ENCODE data around the gene LRCH3.

The LRCH3 gene

DNA sequence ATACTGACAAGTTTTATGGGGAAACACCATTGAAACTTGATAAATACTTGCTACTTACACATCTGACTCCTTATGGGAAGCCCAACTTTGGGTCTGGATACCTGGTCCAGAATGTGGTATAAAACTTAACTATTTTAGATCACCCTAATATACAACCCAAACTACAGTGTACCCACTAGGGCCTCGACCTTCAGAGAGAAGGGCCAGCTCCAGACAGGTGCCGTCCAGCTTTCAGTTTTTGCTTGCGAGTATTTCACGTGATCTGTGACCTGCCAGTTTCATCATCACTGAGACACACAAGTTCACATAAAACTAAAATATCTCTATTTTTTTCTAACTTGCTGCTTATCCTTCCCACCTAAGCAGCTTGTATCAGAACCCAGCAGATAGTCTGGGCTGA, 99.6 kb downstream of the LRCH3 start (continued):
- TF ChIP-seq, protein P1, sequence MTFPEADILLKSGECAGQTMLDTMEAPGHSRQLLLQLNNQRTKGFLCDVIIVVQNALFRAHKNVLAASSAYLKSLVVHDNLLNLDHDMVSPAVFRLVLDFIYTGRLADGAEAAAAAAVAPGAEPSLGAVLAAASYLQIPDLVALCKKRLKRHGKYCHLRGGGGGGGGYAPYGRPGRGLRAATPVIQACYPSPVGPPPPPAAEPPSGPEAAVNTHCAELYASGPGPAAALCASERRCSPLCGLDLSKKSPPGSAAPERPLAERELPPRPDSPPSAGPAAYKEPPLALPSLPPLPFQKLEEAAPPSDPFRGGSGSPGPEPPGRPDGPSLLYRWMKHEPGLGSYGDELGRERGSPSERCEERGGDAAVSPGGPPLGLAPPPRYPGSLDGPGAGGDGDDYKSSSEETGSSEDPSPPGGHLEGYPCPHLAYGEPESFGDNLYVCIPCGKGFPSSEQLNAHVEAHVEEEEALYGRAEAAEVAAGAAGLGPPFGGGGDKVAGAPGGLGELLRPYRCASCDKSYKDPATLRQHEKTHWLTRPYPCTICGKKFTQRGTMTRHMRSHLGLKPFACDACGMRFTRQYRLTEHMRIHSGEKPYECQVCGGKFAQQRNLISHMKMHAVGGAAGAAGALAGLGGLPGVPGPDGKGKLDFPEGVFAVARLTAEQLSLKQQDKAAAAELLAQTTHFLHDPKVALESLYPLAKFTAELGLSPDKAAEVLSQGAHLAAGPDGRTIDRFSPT (tag by site-specific recombination; IDR thresholded peaks at IDR 0.05) = no peak
- no peak for TF ChIP-seq OSR2 (tag by site-specific recombination; IDR thresholded peaks at IDR 0.05)
- no peak for TF ChIP-seq ZNF600 (tag by site-specific recombination; IDR thresholded peaks at IDR 0.05)
- TF ChIP-seq, protein P2, sequence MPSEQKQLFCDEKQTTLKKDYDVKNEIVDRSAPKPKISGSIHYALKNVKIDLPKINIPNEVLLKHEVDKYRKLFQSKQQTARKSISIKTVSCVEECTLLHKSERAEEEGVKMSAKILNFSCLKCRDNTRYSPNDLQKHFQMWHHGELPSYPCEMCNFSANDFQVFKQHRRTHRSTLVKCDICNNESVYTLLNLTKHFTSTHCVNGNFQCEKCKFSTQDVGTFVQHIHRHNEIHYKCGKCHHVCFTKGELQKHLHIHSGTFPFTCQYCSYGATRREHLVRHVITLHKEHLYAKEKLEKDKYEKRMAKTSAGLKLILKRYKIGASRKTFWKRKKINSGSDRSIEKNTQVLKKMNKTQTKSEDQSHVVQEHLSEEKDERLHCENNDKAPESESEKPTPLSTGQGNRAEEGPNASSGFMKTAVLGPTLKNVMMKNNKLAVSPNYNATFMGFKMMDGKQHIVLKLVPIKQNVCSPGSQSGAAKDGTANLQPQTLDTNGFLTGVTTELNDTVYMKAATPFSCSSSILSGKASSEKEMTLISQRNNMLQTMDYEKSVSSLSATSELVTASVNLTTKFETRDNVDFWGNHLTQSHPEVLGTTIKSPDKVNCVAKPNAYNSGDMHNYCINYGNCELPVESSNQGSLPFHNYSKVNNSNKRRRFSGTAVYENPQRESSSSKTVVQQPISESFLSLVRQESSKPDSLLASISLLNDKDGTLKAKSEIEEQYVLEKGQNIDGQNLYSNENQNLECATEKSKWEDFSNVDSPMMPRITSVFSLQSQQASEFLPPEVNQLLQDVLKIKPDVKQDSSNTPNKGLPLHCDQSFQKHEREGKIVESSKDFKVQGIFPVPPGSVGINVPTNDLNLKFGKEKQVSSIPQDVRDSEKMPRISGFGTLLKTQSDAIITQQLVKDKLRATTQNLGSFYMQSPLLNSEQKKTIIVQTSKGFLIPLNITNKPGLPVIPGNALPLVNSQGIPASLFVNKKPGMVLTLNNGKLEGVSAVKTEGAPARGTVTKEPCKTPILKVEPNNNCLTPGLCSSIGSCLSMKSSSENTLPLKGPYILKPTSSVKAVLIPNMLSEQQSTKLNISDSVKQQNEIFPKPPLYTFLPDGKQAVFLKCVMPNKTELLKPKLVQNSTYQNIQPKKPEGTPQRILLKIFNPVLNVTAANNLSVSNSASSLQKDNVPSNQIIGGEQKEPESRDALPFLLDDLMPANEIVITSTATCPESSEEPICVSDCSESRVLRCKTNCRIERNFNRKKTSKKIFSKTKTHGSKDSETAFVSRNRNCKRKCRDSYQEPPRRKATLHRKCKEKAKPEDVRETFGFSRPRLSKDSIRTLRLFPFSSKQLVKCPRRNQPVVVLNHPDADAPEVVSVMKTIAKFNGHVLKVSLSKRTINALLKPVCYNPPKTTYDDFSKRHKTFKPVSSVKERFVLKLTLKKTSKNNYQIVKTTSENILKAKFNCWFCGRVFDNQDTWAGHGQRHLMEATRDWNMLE (tag by site-specific recombination; conservative IDR thresholded peaks at IDR 0.05; ENCODE audit: low read depth) = no peak
- TF ChIP-seq KLF8 (tag by site-specific recombination; IDR thresholded peaks at IDR 0.05) = no peak
- TF ChIP-seq, protein P3, sequence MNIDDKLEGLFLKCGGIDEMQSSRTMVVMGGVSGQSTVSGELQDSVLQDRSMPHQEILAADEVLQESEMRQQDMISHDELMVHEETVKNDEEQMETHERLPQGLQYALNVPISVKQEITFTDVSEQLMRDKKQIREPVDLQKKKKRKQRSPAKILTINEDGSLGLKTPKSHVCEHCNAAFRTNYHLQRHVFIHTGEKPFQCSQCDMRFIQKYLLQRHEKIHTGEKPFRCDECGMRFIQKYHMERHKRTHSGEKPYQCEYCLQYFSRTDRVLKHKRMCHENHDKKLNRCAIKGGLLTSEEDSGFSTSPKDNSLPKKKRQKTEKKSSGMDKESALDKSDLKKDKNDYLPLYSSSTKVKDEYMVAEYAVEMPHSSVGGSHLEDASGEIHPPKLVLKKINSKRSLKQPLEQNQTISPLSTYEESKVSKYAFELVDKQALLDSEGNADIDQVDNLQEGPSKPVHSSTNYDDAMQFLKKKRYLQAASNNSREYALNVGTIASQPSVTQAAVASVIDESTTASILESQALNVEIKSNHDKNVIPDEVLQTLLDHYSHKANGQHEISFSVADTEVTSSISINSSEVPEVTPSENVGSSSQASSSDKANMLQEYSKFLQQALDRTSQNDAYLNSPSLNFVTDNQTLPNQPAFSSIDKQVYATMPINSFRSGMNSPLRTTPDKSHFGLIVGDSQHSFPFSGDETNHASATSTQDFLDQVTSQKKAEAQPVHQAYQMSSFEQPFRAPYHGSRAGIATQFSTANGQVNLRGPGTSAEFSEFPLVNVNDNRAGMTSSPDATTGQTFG (tag by site-specific recombination; IDR thresholded peaks at IDR 0.05; ENCODE audit: borderline replicate concordance) = no peak
- TF ChIP-seq ZNF324 (tag by site-specific recombination; IDR thresholded peaks at IDR 0.05) = no peak
- TF ChIP-seq, protein P4, sequence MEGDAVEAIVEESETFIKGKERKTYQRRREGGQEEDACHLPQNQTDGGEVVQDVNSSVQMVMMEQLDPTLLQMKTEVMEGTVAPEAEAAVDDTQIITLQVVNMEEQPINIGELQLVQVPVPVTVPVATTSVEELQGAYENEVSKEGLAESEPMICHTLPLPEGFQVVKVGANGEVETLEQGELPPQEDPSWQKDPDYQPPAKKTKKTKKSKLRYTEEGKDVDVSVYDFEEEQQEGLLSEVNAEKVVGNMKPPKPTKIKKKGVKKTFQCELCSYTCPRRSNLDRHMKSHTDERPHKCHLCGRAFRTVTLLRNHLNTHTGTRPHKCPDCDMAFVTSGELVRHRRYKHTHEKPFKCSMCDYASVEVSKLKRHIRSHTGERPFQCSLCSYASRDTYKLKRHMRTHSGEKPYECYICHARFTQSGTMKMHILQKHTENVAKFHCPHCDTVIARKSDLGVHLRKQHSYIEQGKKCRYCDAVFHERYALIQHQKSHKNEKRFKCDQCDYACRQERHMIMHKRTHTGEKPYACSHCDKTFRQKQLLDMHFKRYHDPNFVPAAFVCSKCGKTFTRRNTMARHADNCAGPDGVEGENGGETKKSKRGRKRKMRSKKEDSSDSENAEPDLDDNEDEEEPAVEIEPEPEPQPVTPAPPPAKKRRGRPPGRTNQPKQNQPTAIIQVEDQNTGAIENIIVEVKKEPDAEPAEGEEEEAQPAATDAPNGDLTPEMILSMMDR (tag by site-specific recombination; IDR thresholded peaks at IDR 0.05) = no peak
- TF ChIP-seq BCL11A (tag by site-specific recombination; IDR thresholded peaks at IDR 0.05; ENCODE audit: low read depth) = no peak

DNA sequence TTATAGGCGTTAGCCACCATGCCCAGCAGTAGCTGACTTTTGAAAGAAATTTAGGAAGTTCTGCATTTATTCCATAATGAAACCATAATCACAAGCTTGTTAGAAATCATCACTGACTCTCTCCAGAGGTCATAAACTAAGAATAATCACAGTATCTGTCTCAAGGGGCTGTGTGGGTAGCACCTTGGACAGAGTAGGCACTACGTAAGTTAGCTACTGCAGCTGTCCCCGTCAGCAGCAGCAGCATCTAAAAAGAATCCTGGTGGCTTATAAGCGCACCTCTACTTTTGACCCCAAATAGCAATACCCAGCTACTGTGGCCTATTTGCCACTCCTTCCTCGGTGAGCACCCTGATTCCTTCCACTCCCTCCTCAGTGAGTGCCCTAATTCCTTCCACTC, 101.1 kb downstream of the LRCH3 start:
- H3K9me3 ChIP-seq (ENCODE audit: control insufficient read depth, insufficient read depth, low read depth, low read length) = no peaks in the 10 kb centered on the region
- ChIA-PET POLR2A (no interaction called here), CTCF (interaction anchor here (1.2 kb wide), 1 partner anchor 13 kb away, joined by 6 read pairs; no protein-coding TSS in a partner anchor)
- H3K27ac ChIP-seq (ENCODE audit: extremely low read depth, low read depth, low read length) = no peak overlapping the region
- H3K36me3 ChIP-seq (ENCODE audit: control insufficient read depth in 2 of 2, insufficient read depth in 1 of 2, low read length in 2 of 2) = peaks cover 0 to 4% of the 10 kb centered on the region in 2 experiments; a peak in 1 of 3 replicates
- no peaks in the 10 kb centered on the region for H3K4me1 ChIP-seq (ENCODE audit: control insufficient read depth, insufficient read depth, low read length)
- TF ChIP-seq, protein P5, sequence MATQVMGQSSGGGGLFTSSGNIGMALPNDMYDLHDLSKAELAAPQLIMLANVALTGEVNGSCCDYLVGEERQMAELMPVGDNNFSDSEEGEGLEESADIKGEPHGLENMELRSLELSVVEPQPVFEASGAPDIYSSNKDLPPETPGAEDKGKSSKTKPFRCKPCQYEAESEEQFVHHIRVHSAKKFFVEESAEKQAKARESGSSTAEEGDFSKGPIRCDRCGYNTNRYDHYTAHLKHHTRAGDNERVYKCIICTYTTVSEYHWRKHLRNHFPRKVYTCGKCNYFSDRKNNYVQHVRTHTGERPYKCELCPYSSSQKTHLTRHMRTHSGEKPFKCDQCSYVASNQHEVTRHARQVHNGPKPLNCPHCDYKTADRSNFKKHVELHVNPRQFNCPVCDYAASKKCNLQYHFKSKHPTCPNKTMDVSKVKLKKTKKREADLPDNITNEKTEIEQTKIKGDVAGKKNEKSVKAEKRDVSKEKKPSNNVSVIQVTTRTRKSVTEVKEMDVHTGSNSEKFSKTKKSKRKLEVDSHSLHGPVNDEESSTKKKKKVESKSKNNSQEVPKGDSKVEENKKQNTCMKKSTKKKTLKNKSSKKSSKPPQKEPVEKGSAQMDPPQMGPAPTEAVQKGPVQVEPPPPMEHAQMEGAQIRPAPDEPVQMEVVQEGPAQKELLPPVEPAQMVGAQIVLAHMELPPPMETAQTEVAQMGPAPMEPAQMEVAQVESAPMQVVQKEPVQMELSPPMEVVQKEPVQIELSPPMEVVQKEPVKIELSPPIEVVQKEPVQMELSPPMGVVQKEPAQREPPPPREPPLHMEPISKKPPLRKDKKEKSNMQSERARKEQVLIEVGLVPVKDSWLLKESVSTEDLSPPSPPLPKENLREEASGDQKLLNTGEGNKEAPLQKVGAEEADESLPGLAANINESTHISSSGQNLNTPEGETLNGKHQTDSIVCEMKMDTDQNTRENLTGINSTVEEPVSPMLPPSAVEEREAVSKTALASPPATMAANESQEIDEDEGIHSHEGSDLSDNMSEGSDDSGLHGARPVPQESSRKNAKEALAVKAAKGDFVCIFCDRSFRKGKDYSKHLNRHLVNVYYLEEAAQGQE (tag by site-specific recombination; IDR thresholded peaks at IDR 0.05) = peak; percentile 86
- no peak for TF ChIP-seq SCRT2 (tag by site-specific recombination; IDR thresholded peaks at IDR 0.05)
- TF ChIP-seq SP7 (tag by site-specific recombination; IDR thresholded peaks at IDR 0.05) = no peak
- H3K4me3 ChIP-seq (ENCODE audit: low read depth, low read length) = no peak overlapping the region

All from HEK293 (cell line).